Endothelial cell of umbilical vein (primary cell): ENCODE results near the gene FAM120C. TPM values are rescaled to one million over a fixed set of nuclear protein-coding genes. Genes with fewer than 3 reads are reported as not detected.

Experiments
- BruUV-seq: library from RNA; stranded (reverse); fragments of 400-500 nt; replicated peaks from 2 replicates; lab custom pipeline; 2021; lab: Mats Ljungman, UMichigan
- CTCF ChIA-PET: fragments of 300-600, 350-600 bp; sonication (Branson Sonifier 250); formaldehyde crosslinking; loops from one replicate; lab custom pipeline; 2021; ENCODE audit warnings: antibody characterized with exemption, inconsistent platforms; lab: Charles Lee
- POLR2A ChIA-PET: fragments of 300-600, 350-600 bp; sonication (Branson Sonifier 250); formaldehyde crosslinking; loops from one replicate; lab custom pipeline; 2021; ENCODE audit warnings: antibody characterized with exemption, inconsistent platforms; lab: Charles Lee
- DNase-seq: peaks from one replicate; pipeline ENCODE4 v3.0.0-alpha.2; 2011; ENCODE audit warnings: low read depth, low spot score
- FAIRE-seq: peaks from 2 replicates; lab custom pipeline; 2011; peaks lifted over from hg19 to GRCh38; lab: Jason Lieb, UNC
- H2AFZ ChIP-seq: 2 replicates; pipeline ENCODE4 v1.6.0; 2012; ENCODE audit warnings: low read depth, low read length, control low read depth, inconsistent platforms
- H3K27ac ChIP-seq: 2 replicates; pipeline ENCODE4 v1.5.1; 2011; ENCODE audit warnings: low read depth, mild to moderate bottlenecking, control low read depth, low read length, moderate library complexity; ENCODE audit not compliant: insufficient read depth
- H3K27me3 ChIP-seq, 2 experiments: 2 replicates each; pipeline versions ENCODE4 v1.6.0 to v1.6.1; 2011; ENCODE audit warnings: low read length in 2 of 2, mixed read lengths in 1 of 2; ENCODE audit not compliant: control insufficient read depth in 2 of 2, insufficient read depth in 2 of 2
- H3K36me3 ChIP-seq, 2 experiments: 2 replicates in 1 of 2; 3 replicates in 1 of 2; pipeline ENCODE4 v1.5.1; 2011; ENCODE audit warnings: low read length in 2 of 2, mild to moderate bottlenecking in 1 of 2, moderate library complexity in 1 of 2; ENCODE audit not compliant: control insufficient read depth in 2 of 2, insufficient read depth in 2 of 2; ENCODE audit errors: extremely low read depth in 1 of 2
- H3K4me1 ChIP-seq: 3 replicates; pipeline ENCODE4 v1.5.1; 2011; ENCODE audit warnings: mild to moderate bottlenecking, low read length; ENCODE audit not compliant: control insufficient read depth, insufficient read depth; ENCODE audit errors: extremely low read depth
- H3K4me2 ChIP-seq: 2 replicates; pipeline ENCODE4 v1.6.1; 2011; ENCODE audit warnings: low read length, control low read depth, mixed read lengths; ENCODE audit not compliant: insufficient read depth
- H3K4me3 ChIP-seq, 3 experiments: fragments of 200-600 bp in 1 of 3; sonication (generic), shearing (Covaris generic) in 1 of 3; replicated peaks in 1 of 3; 2 replicates each; pipeline ENCODE4 v1.5.1; 2011 to 2016; ENCODE audit warnings: control low read depth in 3 of 3, low read length in 3 of 3, mild to moderate bottlenecking in 2 of 3, inconsistent platforms in 1 of 3, low read depth in 1 of 3, moderate library complexity in 1 of 3; ENCODE audit not compliant: insufficient read depth in 1 of 3
- H3K79me2 ChIP-seq: 2 replicates; pipeline ENCODE4 v1.6.0; 2012; ENCODE audit warnings: low read length, inconsistent platforms; ENCODE audit not compliant: control insufficient read depth, insufficient read depth
- H3K9ac ChIP-seq: replicated peaks from 2 replicates; pipeline ENCODE3; 2011; ENCODE audit warnings: low read length, control low read depth; ENCODE audit not compliant: insufficient read depth; ENCODE audit errors: extremely low read depth
- H3K9me1 ChIP-seq: replicated peaks from 3 replicates; pipeline ENCODE4 v1.6.0; 2011; ENCODE audit warnings: mild to moderate bottlenecking, low read length; ENCODE audit not compliant: control insufficient read depth, insufficient read depth; ENCODE audit errors: extremely low read depth
- H3K9me3 ChIP-seq: replicated peaks from 2 replicates; pipeline ENCODE4 v1.5.1; 2012; ENCODE audit warnings: low read length, inconsistent platforms; ENCODE audit not compliant: control insufficient read depth, insufficient read depth
- H4K20me1 ChIP-seq: replicated peaks from 2 replicates; pipeline ENCODE3; 2011; ENCODE audit warnings: mild to moderate bottlenecking, low read length; ENCODE audit not compliant: control insufficient read depth, insufficient read depth; ENCODE audit errors: extremely low read depth
- EZH2 ChIP-seq: IDR thresholded peaks from 2 replicates; pipeline ENCODE4 v1.6.1; 2012; ENCODE audit warnings: borderline replicate concordance, low read depth, mild to moderate bottlenecking, moderate library complexity, low read length, inconsistent platforms; ENCODE audit not compliant: severe bottlenecking
- FOS ChIP-seq: IDR thresholded peaks from 2 replicates; pipeline ENCODE4 v1.6.1; 2011; ENCODE audit warnings: mild to moderate bottlenecking, low read length, moderate library complexity, borderline replicate concordance; ENCODE audit not compliant: insufficient read depth
- GATA2 ChIP-seq: IDR thresholded peaks from 2 replicates; pipeline ENCODE4 v1.7.0; 2011; ENCODE audit warnings: low read depth, mild to moderate bottlenecking, moderate library complexity, mixed read lengths, low read length; ENCODE audit not compliant: insufficient read length, insufficient read depth
- JUN ChIP-seq: IDR thresholded peaks from 2 replicates; pipeline ENCODE4 v1.6.1; 2011; ENCODE audit warnings: borderline replicate concordance, low read depth; ENCODE audit not compliant: insufficient read length, insufficient read depth
- MAX ChIP-seq: IDR thresholded peaks from 2 replicates; pipeline ENCODE4 v1.6.1; 2011; ENCODE audit not compliant: insufficient read depth, insufficient read length
- MYC ChIP-seq: IDR thresholded peaks from one replicate; pipeline ENCODE4 v1.6.1; 2011; ENCODE audit warnings: mild to moderate bottlenecking, low read depth, low read length
- POLR2A ChIP-seq: IDR thresholded peaks from 2 replicates; pipeline ENCODE4 v1.6.1; 2012; ENCODE audit warnings: low read depth, mild to moderate bottlenecking, control low read depth, low read length
- POLR2AphosphoS5 ChIP-seq: IDR thresholded peaks from 2 replicates; pipeline ENCODE4 v1.6.1; 2012; ENCODE audit warnings: low read depth, mild to moderate bottlenecking, control low read depth, low read length, moderate library complexity; ENCODE audit not compliant: insufficient read depth
- dilution Hi-C: fragments of 300-500 bp; cut with MboI; formaldehyde crosslinking; loops from one replicate; pipeline ENCODE4 v1.15.0; 2019; ENCODE audit warnings: low sequenced_read_pairs; ENCODE audit not compliant: extremely low pct_ligation_motif_present
- intact Hi-C: fragments of 100-400 bp; cut with micrococcal nuclease; formaldehyde crosslinking; loops from one replicate; pipeline ENCODE4 v1.10.0; 2022
- polyA plus RNA-seq, 4 experiments: library from polyadenylated mRNA; depleted of rRNA in 3 of 4; stranded (reverse) in 3 of 4; unstranded in 1 of 4; fragments of >200 nt; gene quantifications; 2 replicates each; pipeline versions ENCODE4 v1.2.1 to v1.2.3, GENCODE V29; 2011 to 2012; ENCODE audit warnings: missing spikeins in 1 of 4
- total RNA-seq: library from RNA; stranded (reverse); gene quantifications from 2 replicates; pipeline ENCODE4 v1.2.3, GENCODE V29; 2021
- TF ChIP-seq, protein P1 (sequence below), 2 donors: IDR thresholded peaks; 1 replicate in 1 of 2; 2 replicates in 1 of 2; pipeline ENCODE4 v1.5.1; 2011; ENCODE audit warnings: low read length in 2 of 2, mild to moderate bottlenecking in 2 of 2, moderate library complexity in 2 of 2, control low read depth in 1 of 2, inconsistent platforms in 1 of 2, low read depth in 1 of 2; ENCODE audit not compliant: insufficient read depth in 1 of 2; ENCODE audit errors: extremely low read depth in 1 of 2

The FAM120C gene
- total and polyA plus RNA-seq, 2 donors (not counting 3 experiments of a cell fraction or from before 2014, with no cell fraction given) = 4.2 to 11.4 TPM

GRCh38 chrX:54184474-54184873 is 1.4 kb upstream of the FAM120C start:
- dilution Hi-C loops (no loop called here), intact Hi-C loops (loop anchor here (5.0 to 10.0 kb wide), 4 partner anchors 173 to 1528 kb away; partner anchors contain the start of genes HUWE1, MAGED2 and WNK3)
- H3K9me1 ChIP-seq = no peaks in the 10 kb centered on the region
- ChIA-PET CTCF (no interaction called here), POLR2A (no interaction called here)
- H3K79me2 ChIP-seq = peaks cover 31% of the 10 kb centered on the region
- no peak overlapping the region for H3K4me2 ChIP-seq
- no peak overlapping the region for H3K4me3 ChIP-seq
- no peaks in the 10 kb centered on the region for H3K36me3 ChIP-seq
- H2AFZ ChIP-seq = no peak overlapping the region
- no peaks in the 10 kb centered on the region for H3K9me3 ChIP-seq
- H3K9ac ChIP-seq = no peak overlapping the region
- H4K20me1 ChIP-seq = no peaks in the 10 kb centered on the region
- TF ChIP-seq POLR2A (no peak), FOS (no peak)
- TF ChIP-seq, protein P1, sequence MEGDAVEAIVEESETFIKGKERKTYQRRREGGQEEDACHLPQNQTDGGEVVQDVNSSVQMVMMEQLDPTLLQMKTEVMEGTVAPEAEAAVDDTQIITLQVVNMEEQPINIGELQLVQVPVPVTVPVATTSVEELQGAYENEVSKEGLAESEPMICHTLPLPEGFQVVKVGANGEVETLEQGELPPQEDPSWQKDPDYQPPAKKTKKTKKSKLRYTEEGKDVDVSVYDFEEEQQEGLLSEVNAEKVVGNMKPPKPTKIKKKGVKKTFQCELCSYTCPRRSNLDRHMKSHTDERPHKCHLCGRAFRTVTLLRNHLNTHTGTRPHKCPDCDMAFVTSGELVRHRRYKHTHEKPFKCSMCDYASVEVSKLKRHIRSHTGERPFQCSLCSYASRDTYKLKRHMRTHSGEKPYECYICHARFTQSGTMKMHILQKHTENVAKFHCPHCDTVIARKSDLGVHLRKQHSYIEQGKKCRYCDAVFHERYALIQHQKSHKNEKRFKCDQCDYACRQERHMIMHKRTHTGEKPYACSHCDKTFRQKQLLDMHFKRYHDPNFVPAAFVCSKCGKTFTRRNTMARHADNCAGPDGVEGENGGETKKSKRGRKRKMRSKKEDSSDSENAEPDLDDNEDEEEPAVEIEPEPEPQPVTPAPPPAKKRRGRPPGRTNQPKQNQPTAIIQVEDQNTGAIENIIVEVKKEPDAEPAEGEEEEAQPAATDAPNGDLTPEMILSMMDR (IDR thresholded peaks at IDR 0.05; ENCODE audit: extremely low read depth in 1 of 2, insufficient read depth in 1 of 2, low read depth in 1 of 2, low read length in 2 of 2) = no peak
- no TSS peak for BruUV-seq
- FAIRE-seq = no peak
- peaks cover 22% of the 10 kb centered on the region for H3K4me1 ChIP-seq
- H3K27me3 ChIP-seq = no peaks in the 10 kb centered on the region
- DNase-seq = no peak
- no peak overlapping the region for H3K27ac ChIP-seq

- peak overlapping the region; percentile 68 for H3K27ac ChIP-seq
- FAIRE-seq = no peak
- CTCF ChIA-PET = interaction anchor here (1.9 kb wide), 1 partner anchor 140 kb away, joined by 7 read pairs; no protein-coding TSS in a partner anchor
- peak; percentile 66 for TF ChIP-seq POLR2AphosphoS5
- no peak for TF ChIP-seq FOS
- TF ChIP-seq POLR2A = peak; percentile 45
- TF ChIP-seq JUN = no peak
- TF ChIP-seq, protein P1 (IDR thresholded peaks at IDR 0.05; ENCODE audit: extremely low read depth in 1 of 2, insufficient read depth in 1 of 2, low read depth in 1 of 2, low read length in 2 of 2) = no peak
- TF ChIP-seq MYC = peak; percentile 55
- TF ChIP-seq MAX = peak; percentile 35
- no peak for TF ChIP-seq GATA2
- TF ChIP-seq EZH2 = no peak
- H3K9me3 ChIP-seq = no peaks in the 10 kb centered on the region
- intact Hi-C loops (loop anchor here (5.0 to 10.0 kb wide), 4 partner anchors 175 to 1530 kb away; partner anchors contain the start of genes HUWE1, MAGED2 and WNK3), dilution Hi-C loops (no loop called here)
- no peak overlapping the region for H2AFZ ChIP-seq
- no TSS peak for BruUV-seq
- peak overlapping the region; percentile 85 for H3K4me2 ChIP-seq
- DNase-seq = peak; percentile 47
- POLR2A ChIA-PET = no interaction called here
- no peaks in the 10 kb centered on the region for H3K9me1 ChIP-seq
- peaks cover 47% of the 10 kb centered on the region for H3K79me2 ChIP-seq
- H4K20me1 ChIP-seq = no peaks in the 10 kb centered on the region
- peaks cover 41% of the 10 kb centered on the region for H3K4me1 ChIP-seq
- H3K36me3 ChIP-seq = no peaks in the 10 kb centered on the region
- H3K4me3 ChIP-seq = peak overlapping the region; percentile 55 to 81 (median 81)
- H3K27me3 ChIP-seq = no peaks in the 10 kb centered on the region
- peak overlapping the region; percentile 61 for H3K9ac ChIP-seq
Observed at GRCh38 chrX:54182194-54182863, 725 bp downstream of the FAM120C start.
